ENCODE measurements around the gene NTM.

DNA sequence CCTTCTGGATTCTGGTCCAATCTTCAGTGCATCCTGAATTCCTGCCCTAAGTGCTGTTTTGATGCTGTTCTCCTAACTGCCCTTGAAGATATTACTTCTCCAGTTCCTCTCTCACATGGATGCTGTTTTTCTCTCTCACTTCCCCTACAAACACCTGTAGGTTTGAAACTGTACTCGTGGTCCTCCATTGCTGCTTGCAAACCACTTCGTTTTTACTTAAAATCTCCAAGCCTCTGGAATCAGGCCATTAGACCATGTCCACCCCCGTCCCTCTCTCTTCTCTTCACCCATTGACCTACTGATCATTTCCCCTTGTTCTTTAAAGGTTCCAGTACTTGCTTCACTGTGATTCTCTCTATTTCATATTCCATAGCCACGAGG is 988.1 kb downstream of the NTM start:
- TF ChIP-seq FOXP2 (optimal IDR thresholded peaks at IDR 0.05; ENCODE audit: control extremely low read depth, extremely low read length, insufficient read depth) = no peak
- TF ChIP-seq EZH2 (IDR thresholded peaks at IDR 0.05) = no peak
